ENCODE measurements around the gene TRAF7.

The TRAF7 gene

DNA sequence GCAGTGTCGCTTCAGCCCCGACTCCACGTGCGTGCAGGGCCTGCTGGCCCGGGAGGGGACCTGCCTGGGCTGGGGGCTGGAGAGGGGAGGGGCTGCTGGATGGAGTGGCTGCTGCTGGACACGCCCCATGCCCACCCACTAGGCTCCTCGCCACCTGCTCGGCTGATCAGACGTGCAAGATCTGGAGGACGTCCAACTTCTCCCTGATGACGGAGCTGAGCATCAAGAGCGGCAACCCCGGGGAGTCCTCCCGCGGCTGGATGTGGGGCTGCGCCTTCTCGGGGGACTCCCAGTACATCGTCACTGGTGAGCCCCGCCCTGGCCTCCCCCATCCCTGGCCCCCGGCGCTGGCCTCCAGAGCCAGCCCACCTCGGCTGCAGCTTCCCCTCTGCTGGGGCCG lies 52.7 kb downstream of the TRAF7 start:
- peaks cover 47% of the 10 kb centered on the region for H3K36me3 ChIP-seq (ENCODE audit: insufficient read depth, low read length)
- no peak overlapping the region for H3K9ac ChIP-seq (ENCODE audit: low read depth, low read length)
- H3K9me3 ChIP-seq (ENCODE audit: insufficient read depth, low read depth, low read length), result no peaks in the 10 kb centered on the region
- H3K27ac ChIP-seq (ENCODE audit: low read depth, low read length), result no peak overlapping the region
- peaks cover 13% of the 10 kb centered on the region; the same call in 1 of the 2 replicates for H3K4me1 ChIP-seq (ENCODE audit: insufficient read depth, low read length)
- no peaks in the 10 kb centered on the region; the same call in 1 of the 2 replicates for H3K27me3 ChIP-seq (ENCODE audit: insufficient read depth, low read length)
- WGBS, result 95% methylated on average over 23 of the region's 23 CpGs
- H3K4me3 ChIP-seq (ENCODE audit: low read length), result no peak overlapping the region

DNA sequence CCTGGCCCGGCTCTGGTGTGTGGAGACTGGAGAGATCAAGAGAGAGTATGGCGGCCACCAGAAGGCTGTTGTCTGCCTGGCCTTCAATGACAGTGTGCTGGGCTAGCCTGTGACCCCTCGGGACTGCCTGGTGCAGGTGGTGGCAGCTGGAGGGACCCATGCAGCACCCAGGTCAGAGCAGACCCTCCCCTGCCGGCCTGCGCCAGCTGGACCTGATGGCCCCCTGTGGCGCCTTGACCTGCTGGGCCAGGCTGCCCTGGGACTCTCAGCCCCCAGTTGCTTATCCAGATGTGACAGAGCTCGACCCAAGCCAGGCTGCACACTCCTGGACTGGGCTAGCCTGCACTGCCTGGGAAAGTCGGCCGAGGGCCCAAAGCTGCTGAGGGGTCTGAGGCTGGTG lies 53.2 kb downstream of the TRAF7 start:
- Histone ChIP-seq H3K4me3 (ENCODE audit: low read length) (no peak overlapping the region), H3K4me1 (ENCODE audit: insufficient read depth, low read length) (peaks cover 14% of the 10 kb centered on the region; the same call in 1 of the 2 replicates), H3K27me3 (ENCODE audit: insufficient read depth, low read length) (no peaks in the 10 kb centered on the region), H3K9me3 (ENCODE audit: insufficient read depth, low read depth, low read length) (no peaks in the 10 kb centered on the region), H3K36me3 (ENCODE audit: insufficient read depth, low read length) (peaks cover 47% of the 10 kb centered on the region), H3K9ac (ENCODE audit: low read depth, low read length) (no peak overlapping the region), H3K27ac (ENCODE audit: low read depth, low read length) (no peak overlapping the region)
- WGBS, result 96% methylated on average over 9 of the region's 9 CpGs

DNA sequence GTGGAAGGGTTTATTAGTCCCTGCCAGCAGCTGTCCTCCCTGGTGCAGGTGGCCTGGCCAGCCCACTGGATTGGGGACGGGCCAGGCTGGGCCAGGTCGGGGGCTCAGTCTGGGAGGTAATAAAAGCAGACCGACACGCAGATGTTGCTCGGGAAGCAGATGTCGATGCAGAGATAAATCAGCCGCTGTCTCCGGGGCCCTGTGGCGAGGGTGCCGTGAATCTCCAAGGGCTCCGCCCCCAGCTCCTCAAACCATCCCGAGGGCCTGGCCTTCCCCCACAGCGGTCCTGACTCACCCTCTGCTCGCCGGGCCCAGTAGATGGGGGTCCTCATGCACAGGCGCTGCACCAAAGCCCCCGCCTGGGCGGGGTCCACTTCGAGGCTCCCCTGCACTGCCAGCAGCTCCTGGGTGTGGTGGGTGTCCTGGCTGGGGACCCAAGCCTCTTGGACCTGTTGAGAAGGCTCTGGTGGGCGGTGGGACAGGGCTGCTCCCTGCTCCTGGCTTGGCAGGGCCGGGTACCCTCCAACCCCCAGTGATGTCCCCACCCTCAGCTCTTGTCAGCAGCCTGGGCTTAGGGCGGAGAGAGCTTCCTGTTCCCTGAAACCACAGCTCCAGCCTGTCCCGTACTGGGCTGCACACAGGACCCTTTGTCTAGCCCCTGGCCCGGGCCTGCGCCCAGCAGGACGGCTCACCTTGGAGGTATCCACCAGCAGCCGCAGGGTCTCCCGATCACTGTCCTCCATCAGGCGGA lies 53.9 kb downstream of the TRAF7 start:
- Histone ChIP-seq H3K4me1 (ENCODE audit: insufficient read depth, low read length) (peaks cover 14% of the 10 kb centered on the region; the same call in 1 of the 2 replicates), H3K27me3 (ENCODE audit: insufficient read depth, low read length) (no peaks in the 10 kb centered on the region), H3K36me3 (ENCODE audit: insufficient read depth, low read length) (peaks cover 47% of the 10 kb centered on the region), H3K4me3 (ENCODE audit: low read length) (no peak overlapping the region), H3K27ac (ENCODE audit: low read depth, low read length) (no peak overlapping the region), H3K9ac (ENCODE audit: low read depth, low read length) (no peak overlapping the region), H3K9me3 (ENCODE audit: insufficient read depth, low read depth, low read length) (no peaks in the 10 kb centered on the region)
- 93% methylated on average over 29 of the region's 29 CpGs for WGBS

DNA sequence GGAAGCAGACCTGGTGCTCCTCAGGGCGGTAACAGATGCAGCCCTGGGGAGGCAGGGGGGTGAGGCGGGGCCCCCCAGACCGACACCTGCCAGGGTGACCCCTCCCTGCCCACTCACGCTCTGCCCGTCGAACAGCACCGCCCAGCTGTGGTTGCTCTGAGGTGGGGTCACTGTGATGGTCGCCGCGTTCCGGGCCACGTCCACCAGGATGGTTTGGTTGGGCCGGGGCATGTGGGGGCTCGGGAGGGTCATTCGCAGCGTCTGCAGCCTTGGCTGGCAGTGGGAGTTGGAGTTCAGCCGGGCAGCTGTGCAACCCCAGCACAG lies 54.4 kb downstream of the TRAF7 start:
- H3K9me3 ChIP-seq (ENCODE audit: insufficient read depth, low read depth, low read length), result no peaks in the 10 kb centered on the region
- 95% methylated on average over 17 of the region's 17 CpGs for WGBS
- no peak overlapping the region for H3K27ac ChIP-seq (ENCODE audit: low read depth, low read length)
- no peak overlapping the region for H3K9ac ChIP-seq (ENCODE audit: low read depth, low read length)
- H3K27me3 ChIP-seq (ENCODE audit: insufficient read depth, low read length), result no peaks in the 10 kb centered on the region
- peaks cover 47% of the 10 kb centered on the region for H3K36me3 ChIP-seq (ENCODE audit: insufficient read depth, low read length)
- H3K4me3 ChIP-seq (ENCODE audit: low read length), result no peak overlapping the region
- H3K4me1 ChIP-seq (ENCODE audit: insufficient read depth, low read length), result peaks cover 10% of the 10 kb centered on the region; the same call in 1 of the 2 replicates

DNA sequence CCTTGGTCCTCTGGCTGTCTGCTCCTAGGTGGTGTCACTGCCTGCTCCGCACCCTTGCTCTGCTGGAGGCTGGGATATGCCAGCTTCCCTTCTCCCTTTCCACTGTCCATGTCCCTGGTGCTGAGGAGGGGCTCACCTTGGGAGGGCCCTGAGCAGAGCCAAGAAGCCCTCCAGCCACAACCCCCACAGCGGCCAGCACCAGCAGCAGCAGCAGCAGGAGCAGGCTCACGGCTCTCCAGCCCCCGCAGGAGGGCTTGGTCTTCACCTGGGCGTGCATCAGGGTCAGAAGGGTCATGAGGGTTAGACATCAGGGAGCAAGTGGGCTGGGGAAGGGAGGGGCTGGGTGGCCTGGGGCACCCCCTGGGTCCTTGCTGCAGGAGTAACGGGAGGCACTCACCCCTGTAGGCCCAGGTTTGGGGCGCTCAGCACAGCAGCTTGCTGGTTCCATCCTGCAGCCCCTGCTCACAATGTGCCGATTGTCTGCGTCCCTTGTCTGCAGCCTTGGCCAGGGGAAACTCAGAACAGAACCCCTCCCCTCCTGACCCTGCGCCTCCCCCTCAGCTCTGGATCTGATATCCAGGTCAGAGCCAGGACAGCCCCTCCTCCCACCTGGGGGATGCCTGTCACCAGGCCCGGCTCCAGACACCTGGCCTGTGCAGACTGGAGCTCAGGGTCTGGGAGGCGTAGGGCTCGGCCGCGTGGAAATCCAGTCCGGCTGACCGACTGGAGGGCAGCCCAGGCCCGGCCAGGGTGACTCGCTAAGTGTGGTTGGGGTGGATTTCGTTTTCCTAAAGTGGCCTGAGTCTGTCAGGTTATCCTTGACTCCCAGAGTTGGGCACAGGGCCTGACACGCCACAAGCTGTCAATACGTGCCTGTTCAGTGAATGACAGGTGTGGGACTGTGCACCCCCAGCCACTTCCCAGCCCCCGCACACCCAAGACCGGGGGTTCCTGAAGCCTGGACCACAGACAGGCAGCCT lies 55.1 kb downstream of the TRAF7 start, which contains the start of gene BRICD5:
Gene BRICD5, minus strand, starts transcription at position 478 of the 980 bp plus-strand sequence. Its CDS starts 30 bp downstream, at position 448.
- Histone ChIP-seq H3K27ac (ENCODE audit: low read depth, low read length) (no peak within 1 kb of the TSS), H3K4me3 (ENCODE audit: low read length) (no peak within 1 kb of the TSS), H3K4me1 (ENCODE audit: insufficient read depth, low read length) (peaks cover 10% of the 10 kb centered on the region; the same call in 1 of the 2 replicates), H3K9me3 (ENCODE audit: insufficient read depth, low read depth, low read length) (no peaks in the 10 kb centered on the region), H3K27me3 (ENCODE audit: insufficient read depth, low read length) (no peaks in the 10 kb centered on the region), H3K36me3 (ENCODE audit: insufficient read depth, low read length) (peaks cover 47% of the 10 kb centered on the region), H3K9ac (ENCODE audit: low read depth, low read length) (no peak within 1 kb of the TSS)
- 84% methylated on average over 24 of the region's 24 CpGs for WGBS

DNA sequence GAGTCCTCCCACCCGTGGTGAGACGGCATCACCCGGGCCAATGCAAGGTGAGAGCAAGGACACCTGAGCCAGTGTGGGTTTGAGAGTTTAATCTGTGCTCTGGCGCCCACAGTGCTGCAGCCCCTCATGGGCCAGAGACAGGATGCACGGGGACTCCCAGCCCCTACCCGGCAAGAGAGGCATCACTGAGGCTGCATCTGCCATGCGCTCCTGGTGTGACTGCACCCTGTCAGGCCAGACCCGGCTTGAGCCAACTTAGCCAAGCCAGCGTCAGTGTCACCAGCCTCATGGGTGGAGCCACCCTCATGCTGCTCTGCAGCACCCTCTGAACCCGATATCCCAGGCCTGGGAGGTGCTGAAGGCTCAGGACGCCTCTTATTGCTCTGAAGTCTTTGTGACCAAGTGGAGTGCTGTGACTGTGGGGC lies 56.4 kb downstream of the TRAF7 start:
- no peak overlapping the region for H3K9ac ChIP-seq (ENCODE audit: low read depth, low read length)
- WGBS, result 92% methylated on average over 11 of the region's 11 CpGs
- no peaks in the 10 kb centered on the region for H3K9me3 ChIP-seq (ENCODE audit: insufficient read depth, low read depth, low read length)
- H3K36me3 ChIP-seq (ENCODE audit: insufficient read depth, low read length), result peaks cover 44% of the 10 kb centered on the region
- H3K27me3 ChIP-seq (ENCODE audit: insufficient read depth, low read length), result no peaks in the 10 kb centered on the region
- H3K4me1 ChIP-seq (ENCODE audit: insufficient read depth, low read length), result 0 out of 2 replicates have a peak, but pooled peaks cover 7% of the 10 kb centered on the region
- no peak overlapping the region for H3K4me3 ChIP-seq (ENCODE audit: low read length)
- no peak overlapping the region for H3K27ac ChIP-seq (ENCODE audit: low read depth, low read length)

DNA sequence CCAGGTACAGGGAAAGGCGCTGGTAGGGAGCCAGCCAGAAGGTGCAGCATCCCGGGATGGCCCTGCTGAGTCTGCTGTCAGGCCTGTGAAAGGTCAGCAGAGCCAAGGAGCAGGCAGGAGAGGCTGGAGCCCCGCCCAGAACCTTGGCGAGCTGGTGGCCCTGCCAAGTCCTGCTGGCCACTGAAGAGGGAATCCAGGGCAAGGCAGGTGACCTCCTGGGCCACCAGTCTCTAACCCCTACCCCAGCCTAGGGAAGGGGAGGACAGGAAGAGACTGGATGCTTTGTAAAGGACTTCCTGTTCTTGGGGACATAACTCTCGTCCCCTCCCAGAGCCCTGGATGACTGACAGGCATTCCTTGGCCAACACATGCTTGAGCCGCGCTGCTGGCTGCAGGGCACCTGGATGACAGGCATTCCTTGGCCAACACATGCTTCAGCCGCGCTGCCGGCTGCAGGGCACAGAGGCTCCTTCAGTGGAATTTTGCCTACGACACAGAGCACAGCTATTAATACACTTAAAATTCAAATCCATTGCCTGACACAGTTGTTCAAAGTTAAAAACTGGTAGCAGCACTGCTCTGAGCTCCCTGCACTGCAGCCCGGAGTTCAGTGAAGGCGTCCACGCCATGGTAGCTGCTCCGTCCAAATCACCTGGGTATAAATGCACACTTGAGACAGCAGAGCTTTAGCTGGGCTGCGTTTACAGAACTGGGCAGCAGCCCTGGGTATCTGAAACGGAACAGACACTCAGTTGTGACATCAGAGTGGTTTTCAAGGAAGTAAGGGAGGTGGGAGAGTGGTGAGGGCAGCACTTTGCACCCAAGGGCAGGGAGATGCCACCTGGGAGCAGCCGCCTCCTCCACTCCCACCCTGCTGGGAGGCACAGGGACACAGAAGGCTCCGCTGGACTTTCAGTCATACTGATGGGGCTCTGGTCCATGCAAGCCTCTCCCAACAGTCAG lies 57.1 kb downstream of the TRAF7 start:
- Histone ChIP-seq H3K27ac (ENCODE audit: low read depth, low read length) (no peak overlapping the region), H3K4me3 (ENCODE audit: low read length) (peak overlapping the region; percentile 95), H3K9me3 (ENCODE audit: insufficient read depth, low read depth, low read length) (no peaks in the 10 kb centered on the region), H3K36me3 (ENCODE audit: insufficient read depth, low read length) (peaks cover 36% of the 10 kb centered on the region), H3K9ac (ENCODE audit: low read depth, low read length) (0 out of 2 replicates have a peak overlapping the region, but pooled peaks have one; percentile 95), H3K4me1 (ENCODE audit: insufficient read depth, low read length) (0 out of 2 replicates have a peak, but pooled peaks cover 7% of the 10 kb centered on the region), H3K27me3 (ENCODE audit: insufficient read depth, low read length) (no peaks in the 10 kb centered on the region)
- WGBS, result 88% methylated on average over 19 of the region's 19 CpGs

DNA sequence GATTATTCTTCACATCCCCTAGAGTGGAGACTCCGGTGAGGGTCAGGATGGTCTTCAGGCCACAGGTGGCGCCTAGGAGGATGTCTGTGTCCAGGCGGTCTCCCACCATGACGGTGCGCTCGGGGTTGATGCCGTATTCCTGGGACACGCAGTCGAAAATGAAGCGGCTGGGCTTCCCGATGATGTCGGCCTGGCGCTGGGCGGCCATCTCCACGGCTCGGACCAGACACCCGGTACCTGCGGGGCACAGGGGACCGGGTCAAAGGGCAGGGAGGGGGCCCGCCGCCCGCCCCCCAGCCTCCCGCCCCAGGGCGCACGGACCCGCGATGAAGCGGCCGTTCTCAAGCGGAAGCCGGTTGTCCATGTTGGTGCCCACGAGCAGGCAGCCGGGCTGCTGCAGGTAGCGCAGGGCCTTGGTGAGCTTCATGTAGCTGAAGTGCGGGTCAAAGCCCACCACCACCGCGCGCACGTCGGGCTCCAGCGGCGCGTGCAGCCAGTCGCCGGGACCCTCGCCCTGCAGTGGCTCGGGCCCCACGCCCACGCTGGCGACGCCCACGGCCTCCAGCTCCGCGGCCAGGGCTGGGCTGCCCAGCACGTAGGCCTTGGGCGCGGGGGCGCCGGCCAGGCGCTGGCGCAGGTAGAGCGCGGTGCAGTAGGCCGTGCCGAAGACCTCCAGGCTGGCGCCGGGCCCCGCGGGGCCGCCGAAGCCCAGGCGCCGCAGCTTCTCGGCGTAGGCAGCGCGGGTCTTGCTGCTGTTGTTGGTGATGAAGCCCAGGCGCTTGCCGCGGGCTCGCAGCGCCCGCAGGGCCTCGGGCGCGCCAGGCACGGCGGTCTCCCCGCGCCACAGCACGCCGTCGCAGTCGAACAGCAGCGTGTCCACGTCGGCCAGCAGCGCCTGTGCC lies 58.5 kb downstream of the TRAF7 start:
- Histone ChIP-seq H3K4me3 (ENCODE audit: low read length) (peak overlapping the region; percentile 95), H3K27me3 (ENCODE audit: insufficient read depth, low read length) (no peaks in the 10 kb centered on the region), H3K36me3 (ENCODE audit: insufficient read depth, low read length) (peaks cover 22% of the 10 kb centered on the region), H3K27ac (ENCODE audit: low read depth, low read length) (peak overlapping the region; percentile 74), H3K9me3 (ENCODE audit: insufficient read depth, low read depth, low read length) (no peaks in the 10 kb centered on the region), H3K9ac (ENCODE audit: low read depth, low read length) (peak overlapping the region; percentile 95), H3K4me1 (ENCODE audit: insufficient read depth, low read length) (0 out of 2 replicates have a peak, but pooled peaks cover 7% of the 10 kb centered on the region)
- WGBS, result 1% methylated on average over 98 of the region's 98 CpGs

DNA sequence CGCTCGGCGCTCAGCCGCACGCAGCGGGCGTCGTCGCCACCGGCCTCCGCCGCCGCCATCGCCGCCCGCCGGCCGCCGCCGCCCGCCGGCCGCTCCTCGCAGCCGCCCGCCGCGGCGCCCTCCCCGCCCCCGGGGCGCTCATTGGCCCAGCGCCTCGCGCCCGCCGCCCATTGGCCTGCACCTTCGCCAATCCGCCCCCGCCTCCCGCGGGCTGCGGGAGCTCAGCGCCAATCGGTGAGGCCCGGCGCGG lies 59.1 kb downstream of the TRAF7 start, which contains the start of gene PGP:
Gene PGP, minus strand, starts transcription at position 122 of the 250 bp plus-strand sequence. Its CDS starts 63 bp downstream, at position 59.
- H3K4me3 ChIP-seq (ENCODE audit: low read length), result peak within 1 kb of the TSS; percentile 95
- H3K4me1 ChIP-seq (ENCODE audit: insufficient read depth, low read length), result 0 out of 2 replicates have a peak, but pooled peaks cover 7% of the 10 kb centered on the region
- no peaks in the 10 kb centered on the region for H3K9me3 ChIP-seq (ENCODE audit: insufficient read depth, low read depth, low read length)
- H3K27me3 ChIP-seq (ENCODE audit: insufficient read depth, low read length), result no peaks in the 10 kb centered on the region
- under 1% methylated on average over 48 of the region's 48 CpGs for WGBS
- H3K27ac ChIP-seq (ENCODE audit: low read depth, low read length), result peak within 1 kb of the TSS; percentile 95
- H3K36me3 ChIP-seq (ENCODE audit: insufficient read depth, low read length), result peaks cover 16% of the 10 kb centered on the region
- peak within 1 kb of the TSS; percentile 95 for H3K9ac ChIP-seq (ENCODE audit: low read depth, low read length)
